Fibroblast of skin of back (primary cell): Measurements from ENCODE around the gene GJA10.

Experiments
- DNase-seq: peaks from one replicate; pipeline ENCODE4 v3.0.0-alpha.2; 2013

The GJA10 gene

DNA sequence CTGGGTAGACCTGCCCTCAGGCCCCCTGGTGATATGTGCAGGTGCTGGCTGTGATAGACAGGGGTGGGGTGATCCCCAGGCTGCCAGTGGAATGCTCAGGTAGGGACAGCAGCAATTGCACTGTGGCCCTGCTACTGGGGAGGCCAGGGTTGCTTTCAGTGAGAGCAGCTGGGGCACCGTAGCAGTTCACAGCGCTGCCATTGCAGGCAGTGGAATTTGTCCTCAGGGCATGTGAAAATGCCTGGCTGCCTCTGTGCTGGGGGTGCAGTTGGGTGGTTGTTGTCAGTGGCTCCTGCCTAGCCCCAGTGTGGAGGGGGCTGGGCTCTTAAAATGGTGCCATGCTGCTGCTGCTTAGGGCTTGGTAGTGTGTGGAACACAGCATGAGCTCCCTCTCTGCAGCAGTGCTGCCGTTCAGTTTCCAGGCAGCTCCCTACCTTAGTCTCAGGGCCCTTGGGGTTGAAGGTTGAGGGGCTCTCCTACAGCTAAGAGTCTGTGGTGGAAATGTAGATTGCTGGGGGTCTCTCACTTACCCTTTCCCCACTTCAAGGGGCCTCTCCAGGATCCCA, 23.6 kb downstream of the GJA10 start:
- no peak for DNase-seq

DNA sequence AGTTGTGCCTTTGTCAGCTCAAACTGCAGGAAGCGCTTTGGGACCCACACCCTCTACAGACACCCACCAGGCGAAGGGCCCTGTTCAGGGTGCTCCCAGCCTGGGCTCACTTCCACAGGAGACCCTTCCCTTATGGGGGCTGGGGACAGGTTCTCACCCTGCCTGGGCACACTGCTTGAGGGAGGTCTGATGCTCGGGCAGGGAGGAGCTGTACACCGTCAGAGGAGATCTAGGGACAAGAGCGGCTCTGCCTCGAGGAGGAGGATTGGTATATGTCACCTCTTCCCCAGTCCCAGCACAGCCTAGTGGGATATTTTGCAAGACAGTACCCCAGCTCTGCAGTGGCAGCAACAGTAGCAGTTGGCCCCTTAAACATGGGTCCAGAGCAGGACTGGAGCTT, 26.9 kb downstream of the GJA10 start:
- DNase-seq, result no peak

DNA sequence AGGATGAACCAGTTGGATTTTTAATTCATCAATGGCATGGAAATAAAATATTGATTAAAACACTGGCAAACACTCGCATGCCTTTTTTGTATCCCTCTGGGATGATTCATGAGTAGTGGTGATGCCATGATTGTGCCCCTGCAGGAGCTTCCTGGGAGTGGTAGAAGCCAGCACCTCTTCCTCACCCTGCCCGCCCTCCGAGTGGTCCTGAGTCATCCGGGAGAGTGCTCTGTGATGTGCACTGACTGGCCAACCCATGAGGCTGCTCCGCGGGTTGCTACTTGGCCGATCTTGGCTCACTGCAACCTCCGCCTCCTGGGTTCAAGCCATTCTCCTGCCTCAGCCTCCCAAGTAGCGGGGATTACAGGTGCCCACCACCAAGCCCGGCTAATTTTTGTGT, 27.4 kb downstream of the GJA10 start:
- DNase-seq, result peak; percentile 5

DNA sequence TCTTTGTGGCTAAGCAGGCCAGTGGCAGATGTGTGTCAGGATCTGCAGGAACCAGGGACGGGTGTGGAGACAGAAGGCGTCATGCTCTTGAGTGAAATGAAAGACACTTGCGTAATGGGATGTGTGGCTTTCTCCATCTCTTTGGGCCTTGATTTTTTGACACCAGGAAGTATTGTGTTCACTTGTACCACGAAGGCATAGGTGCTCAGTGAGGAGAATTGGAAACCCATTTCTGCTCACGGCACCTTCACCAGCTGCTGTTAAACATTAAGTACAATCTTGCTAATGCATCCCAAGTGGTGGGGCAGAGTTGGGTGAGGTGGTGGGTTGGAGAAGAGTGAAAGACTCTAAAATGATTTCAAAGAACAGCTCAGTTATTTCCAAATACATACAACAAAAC, 30.0 kb downstream of the GJA10 start:
- DNase-seq, result no peak

DNA sequence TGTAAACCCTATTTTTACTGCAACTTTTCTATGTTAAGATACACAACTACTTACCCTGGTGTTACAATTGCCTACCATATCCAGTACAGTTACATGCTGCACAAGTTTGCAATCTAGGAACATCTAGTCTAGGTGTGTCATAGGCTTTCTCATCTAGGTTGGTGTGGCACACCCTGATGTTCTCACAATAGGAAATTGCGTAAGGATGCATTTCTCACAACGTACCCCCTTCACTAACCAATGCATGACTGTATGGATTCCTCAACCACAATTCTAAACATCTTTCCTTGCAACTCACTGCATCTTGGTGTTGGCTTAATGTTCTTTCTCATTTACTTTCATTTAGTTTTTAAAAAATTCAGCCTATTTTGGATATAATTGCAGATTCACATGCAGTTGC, 31.6 kb downstream of the GJA10 start:
- DNase-seq, result no peak

DNA sequence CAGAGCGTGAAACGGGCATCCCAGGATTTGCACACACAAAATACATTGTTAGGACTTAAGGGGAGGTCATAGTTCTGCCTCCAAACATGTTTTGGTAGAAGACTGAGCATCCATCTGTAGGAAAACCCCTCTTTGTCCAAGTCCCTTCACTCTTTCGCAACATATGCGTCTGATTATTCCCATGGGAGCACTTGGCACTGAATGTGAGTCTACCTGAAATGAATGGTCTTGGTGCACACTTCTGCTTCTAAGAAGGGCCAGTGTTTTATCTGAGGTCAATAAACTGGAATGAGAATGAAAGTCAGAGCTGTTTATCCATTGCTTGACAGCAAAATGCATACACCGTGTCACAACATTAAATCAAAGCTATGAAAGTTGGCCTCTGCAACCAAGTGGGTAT, 33.0 kb downstream of the GJA10 start:
- DNase-seq, result no peak

DNA sequence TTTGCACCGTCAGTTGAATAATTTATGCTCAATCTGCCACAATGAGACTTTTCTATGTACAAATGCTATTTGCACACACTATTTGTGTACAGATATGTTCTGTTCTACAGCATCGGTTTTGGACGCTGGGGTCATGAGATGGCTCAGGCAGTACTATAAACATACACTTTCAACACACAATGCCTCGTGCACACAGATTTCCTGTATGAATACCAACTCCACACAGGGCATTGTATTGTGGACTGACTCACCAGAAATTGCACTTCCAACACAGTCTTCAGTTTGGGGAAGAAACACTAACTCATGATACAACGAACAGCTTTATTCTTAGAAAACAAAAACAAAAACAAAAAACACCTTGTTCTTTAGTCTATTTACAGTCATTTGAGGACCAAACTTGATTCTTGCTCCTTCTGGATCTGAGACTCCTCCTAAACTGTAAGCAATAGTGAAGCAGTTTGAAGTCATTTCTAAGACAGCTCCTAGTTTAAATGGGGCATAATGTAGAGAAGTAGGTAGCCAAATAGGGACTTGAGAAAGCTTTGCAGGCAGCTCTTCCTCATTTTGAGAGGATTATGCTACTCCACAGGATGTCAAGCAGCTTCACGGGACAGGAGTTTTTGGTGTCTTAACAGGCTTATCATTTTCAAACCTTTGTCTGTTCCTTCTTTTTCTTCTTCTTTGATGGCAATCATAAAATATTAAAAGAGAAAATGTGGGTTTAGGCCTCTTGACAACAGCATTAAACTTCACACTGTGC, 33.7 kb downstream of the GJA10 start:
- DNase-seq, result no peak

DNA sequence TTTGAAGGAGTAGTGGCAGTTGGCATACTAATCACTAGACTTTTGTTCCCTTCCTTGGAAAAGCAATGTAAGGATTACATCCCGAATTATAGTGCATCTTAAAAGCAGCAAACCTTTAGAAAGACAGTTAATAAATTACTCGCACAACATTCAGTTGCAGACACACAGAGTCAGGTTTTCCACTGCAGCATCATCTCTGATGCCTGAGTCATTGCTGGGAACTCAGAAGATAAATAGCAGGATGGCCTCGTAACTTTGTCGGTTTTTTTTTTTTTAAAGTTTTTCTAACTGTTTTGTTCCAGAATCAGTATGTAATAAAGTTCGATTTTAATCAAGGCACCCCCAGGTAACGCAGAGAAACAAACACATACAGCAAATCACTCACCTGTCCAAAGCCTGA, 34.3 kb downstream of the GJA10 start:
- peak; percentile 60 for DNase-seq

DNA sequence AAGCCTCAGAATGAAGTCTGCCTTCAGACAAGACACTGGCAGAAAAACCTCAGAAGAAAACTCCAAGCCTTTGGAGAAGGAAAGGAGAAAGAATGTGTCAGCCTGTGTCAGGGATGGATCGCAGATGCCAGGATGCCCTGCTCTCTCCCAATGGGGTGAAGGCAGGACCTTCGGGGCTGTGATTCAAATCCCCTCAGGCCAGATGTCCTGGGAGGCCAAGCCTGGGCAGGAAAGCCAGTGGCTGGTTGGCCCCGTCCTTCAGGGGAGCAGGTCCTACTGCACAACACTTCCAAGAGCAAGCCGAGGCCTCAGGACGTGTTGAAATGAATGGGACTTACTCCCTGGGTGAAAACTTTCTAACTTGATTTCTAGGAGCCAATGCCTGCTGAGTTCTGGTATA, 36.5 kb downstream of the GJA10 start:
- no peak for DNase-seq

DNA sequence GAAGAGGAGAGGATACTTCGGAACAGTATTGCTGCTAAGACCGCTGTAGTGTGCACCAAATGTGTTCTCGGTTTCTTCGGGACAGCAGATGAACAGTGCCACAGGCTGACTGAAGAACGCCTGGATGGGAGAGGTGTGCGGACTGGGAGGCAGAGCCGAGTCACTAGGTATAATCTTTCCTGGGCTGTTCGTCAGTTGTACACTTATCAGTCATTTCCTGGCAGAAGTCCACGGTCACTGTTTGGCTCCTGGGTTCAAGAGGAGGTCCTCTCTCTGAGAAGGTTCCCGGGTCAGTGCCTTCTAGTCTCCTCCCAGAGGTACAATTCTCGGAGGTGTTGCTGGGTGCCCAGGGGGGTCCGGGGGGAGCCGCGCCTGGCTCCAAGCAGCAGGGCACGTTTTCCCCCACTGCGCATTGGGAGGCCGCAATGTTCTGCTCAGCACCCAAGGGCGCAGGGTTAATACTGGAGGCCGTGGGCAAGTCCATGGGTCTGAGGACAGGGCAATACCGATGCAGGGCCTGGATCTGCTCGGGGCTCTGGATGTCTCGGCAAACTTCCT, 38.1 kb downstream of the GJA10 start:
- DNase-seq, result no peak

DNA sequence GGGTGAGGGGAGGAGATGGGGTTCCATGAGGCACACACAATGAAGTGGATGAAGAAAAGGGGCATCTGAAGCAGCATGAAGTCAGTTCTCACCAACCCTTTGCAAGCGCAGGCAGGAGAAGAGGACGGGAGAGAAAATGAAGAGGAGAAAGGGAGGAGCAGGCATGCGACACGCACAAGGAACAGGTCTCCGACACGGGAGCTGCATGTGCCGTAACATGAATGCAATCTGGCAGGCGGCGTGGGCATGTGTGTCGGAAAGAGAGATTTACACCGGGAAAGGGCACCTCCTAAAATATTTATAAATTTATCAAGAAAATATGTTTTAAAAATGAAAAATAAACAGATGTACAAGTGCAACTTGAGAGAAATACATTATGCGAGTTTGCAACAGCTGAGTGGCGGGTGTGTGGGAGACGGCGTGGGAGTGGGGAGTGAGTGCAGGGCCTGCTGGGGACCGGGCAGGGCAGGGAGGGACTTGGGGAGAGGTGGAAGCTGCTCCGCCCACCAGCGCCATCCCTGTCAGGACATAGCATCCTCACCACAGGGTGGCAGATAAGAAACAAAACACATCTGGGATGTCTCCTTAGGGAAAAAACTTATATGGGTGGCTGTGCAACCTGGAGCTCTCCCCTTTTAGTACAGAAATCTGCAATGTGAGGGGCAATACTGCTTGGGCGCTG, 40.6 kb downstream of the GJA10 start:
- no peak for DNase-seq

DNA sequence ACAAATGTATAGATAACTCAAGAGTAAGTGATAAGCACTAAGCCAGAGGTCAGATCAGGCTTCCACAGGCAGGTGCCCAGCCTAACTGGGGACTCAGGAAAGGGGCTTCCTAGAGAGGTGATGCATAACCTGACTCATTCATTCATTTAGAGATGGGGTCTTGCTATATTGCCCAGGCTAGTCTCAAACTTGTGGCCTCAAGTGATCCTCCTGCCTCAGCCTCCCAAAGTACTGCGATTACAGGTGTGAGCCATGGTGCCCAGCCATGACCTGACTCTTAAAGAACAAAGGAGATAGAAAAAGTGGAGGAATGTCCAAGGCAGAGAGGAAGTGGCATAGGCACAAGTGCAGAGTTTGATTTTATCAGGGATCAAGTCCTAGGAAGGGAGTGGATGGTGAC, 41.9 kb downstream of the GJA10 start:
- no peak for DNase-seq

DNA sequence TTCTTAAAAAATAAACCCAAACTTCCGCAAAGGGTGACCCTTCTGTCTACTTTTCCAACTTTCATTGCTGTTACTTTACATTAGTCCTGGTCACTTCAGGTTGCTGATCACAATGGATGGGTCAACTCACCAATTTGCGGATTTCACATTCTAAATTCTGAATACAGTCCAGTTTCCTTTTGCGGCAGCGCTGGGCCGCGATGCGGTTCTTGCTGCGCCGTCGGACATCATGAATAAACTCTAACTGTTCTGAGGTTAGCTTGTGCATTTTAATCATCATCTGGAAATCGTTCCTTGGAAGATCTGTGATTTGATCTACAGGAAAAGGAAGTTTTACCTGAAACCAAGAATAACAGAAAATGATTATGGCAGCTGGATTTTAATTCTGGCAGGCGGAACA, 43.7 kb downstream of the GJA10 start:
- DNase-seq, result no peak

DNA sequence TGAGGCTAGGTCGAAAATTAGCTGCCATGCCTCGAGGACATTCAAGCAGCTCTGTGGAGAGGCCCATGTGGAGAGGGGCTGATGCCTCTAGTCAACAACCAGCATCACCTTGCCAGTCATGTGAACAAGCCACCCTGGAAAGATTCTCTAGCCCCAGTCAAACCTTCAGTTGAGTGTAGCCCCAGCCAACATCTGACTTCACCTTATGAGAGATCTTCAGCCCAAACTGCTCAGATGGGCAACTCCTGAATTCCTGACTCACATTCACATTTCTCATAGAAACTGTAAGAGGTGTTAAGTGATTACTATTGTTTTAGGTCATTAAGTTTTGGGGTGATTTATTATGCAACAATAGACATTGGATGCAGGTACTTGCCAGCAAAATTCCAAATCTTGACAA, 44.9 kb downstream of the GJA10 start:
- DNase-seq, result no peak

DNA sequence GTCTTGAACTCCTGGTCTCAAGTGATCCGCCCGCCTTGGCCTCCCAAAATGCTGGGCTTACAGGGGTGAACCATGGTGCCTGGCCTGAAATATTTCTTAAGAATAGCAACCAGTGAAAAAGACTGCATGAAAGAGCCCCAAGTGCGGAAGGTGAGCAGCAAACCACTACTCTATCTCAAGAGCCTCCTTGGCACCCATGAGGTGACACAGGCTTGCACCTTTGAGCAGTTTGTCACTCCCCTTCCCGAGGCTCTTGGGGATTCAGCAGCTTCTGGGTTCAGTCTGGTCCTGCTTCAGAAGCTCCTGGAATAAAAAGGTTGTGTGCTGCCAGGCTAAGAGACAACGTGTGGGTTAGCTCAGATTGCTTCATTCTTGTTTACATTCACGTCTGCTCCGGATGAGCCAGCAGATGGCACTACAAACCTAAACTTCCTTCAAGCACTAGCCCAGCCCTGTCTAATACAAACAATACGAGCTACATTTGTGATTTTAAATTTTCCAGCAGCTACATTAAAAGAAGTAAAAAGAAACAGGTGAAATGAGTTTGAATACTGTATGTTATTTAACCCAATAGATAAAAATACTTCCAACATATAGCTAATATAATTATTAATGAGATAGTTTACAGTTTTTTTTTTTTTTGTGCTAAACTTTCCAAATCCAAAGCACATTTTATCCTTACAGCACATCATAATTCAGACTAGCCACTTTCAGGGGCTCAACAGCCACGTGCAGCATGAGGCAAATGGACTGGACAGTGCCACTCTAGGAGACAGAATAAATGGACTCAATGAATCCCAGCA, 46.2 kb downstream of the GJA10 start:
- peak; percentile 77 for DNase-seq

DNA sequence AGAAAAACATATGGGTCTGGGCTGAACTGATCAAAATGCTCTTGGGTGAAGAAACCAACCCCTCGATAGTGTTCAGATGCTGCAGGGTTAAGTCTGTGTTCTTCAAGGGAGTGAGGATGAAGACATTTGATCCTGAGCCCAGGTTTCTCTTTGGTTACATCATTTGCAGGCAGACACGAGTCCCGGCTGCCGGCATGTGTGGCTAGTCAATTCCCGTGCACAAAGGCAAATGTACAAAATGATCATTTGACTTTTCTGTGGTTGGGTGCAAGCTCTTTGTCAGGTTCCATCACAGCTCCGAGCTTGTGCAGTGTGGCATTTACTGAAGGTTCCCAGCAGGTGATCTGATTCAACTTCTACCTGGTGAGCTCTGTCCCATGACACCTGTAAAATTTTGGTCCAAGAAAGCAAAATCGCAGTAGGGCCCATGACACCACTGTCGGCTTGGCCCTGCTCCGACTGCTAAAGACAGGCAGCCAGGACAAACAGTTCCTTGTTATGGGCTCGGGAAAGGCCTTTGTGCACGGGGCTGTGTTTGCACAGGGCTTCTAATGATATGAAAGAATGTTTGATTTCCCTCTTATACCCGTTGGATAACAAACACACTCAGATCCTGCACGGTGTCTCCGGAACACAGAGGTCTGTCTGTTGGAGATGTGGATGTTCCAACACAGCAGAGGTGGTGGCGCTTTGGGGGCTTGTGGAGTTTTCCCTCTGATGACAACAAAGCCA, 46.9 kb downstream of the GJA10 start:
- no peak for DNase-seq

DNA sequence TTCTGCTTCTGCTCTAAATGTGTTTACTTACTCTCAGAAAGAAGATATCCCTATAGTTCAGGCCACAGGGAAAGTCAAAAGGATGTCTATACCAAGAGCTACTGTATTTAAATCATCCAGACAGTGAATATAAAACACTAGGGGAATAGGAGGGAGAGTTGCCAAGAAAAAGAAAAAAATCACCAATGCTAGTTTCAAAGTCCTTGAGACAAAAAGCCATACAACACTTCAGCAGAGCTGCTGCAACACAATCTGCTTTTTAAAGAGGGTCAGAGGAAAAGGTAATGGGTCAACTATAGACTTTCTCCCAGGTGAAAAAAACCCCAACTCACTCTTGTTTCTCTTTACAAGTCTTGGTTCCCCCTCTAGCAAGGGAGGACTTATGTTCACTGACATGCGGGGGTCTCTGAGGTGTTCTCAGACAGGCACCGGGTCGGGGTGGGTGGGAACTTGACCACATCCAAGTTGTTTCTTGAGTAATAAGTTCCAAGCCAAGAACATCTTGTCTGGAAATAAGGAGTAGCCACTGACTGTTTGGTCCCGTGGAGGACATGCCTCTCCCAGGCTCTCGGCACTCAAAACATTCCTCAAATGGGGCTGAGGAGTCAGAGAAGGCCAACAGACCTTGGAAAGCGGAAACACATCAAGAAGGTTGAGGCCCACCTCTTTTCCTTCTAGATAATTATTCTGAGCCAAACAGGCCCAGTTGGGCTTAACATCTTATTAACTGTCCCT, 47.7 kb downstream of the GJA10 start:
- DNase-seq, result no peak

DNA sequence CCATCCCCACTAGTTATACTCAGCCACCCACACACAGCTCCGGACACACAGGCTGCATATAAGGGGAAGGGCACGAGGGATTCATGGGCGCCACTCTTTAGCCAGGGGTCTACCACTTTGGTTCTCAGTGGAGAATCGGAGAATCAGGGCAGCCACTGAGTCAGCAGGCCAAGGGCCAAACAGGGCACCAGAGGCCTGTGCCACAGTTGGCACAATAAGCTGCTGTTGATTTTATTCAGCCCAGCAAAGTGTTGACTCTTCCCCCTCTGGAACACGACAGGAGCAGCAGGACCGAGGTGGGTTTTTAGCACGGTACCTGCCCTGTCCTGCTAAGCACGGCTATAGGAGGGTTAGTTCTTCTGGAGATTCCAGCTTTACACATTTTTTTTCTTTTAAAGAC, 48.3 kb downstream of the GJA10 start:
- no peak for DNase-seq

DNA sequence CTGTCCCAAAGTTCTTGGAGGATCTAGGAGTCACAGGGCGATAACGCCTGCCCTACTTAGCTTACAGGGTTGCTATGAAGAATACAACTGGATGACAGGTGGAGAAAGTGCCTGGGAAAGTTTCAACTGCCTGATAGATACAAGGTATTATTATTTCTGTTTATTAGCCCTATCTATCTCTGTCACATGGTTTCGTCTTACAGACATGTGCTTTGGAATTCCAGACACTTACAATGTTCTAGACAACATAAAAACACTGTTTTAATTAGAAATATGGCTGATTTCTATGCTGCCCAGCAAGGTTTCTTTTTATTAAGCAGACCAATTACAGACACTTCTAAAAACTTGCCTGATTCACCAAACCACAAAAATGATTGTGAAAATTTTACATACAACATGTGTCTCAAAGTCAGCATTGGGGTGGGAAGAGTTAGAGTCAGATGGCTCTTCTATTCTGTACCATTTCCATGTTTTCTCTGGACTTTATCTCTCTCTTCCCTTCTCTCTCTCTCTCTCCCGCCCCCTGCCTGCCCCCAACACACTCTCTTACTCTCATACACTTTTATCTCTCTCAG, 50.0 kb downstream of the GJA10 start:
- DNase-seq, result no peak

DNA sequence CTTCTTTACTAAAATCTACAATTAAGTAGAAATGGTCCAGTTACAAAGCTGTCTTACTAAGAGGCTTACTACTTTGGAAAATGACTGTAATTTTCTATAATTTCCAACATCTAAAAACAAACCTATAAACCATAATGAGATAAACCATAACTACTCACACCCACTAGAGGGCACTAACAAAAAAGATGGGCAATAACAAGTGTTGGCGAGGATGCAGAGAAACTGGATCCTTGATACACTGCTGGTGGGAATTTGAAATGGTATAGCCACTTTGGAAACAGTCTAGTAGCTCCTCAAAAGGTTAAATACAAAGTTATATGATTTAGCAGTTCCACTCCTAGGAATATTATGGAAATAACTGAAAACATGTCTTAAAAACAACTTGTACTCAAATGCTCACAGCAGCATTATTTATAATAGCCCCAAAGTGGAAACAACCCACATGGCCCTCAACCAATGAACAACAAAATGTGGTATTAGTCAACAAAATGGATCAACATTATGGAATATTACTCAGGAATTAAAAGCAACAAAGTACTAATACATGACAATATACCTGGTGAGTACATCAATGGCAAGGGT, 50.6 kb downstream of the GJA10 start:
- peak; percentile 32 for DNase-seq
